Measurements from ENCODE around the gene NLRC5.
A peak's percentile ranks its signal among the peaks of the same experiment; 100 is the strongest.

NLRC5 gene
- 734 reads per million, percentile 99 among the genes with 10 or more reads in this experiment for total RNA-seq

GRCh38 chr16:56988948-56989945 lies at the start of gene NLRC5:
TSS of gene NLRC5 (plus strand) at chr16:56989557. CDS start at chr16:57020713, 31,156 bp downstream.
- peak; percentile 87 for DNase-seq

GRCh38 chr16:56939801-56940200 lies 49.6 kb upstream of the NLRC5 start:
- no peak for DNase-seq

- no peak for DNase-seq
Observed at GRCh38 chr16:56941092-56941491, 48.3 kb upstream of the NLRC5 start.

GRCh38 chr16:56941856-56942331 lies 47.5 kb upstream of the NLRC5 start:
- DNase-seq, result no peak

GRCh38 chr16:56943761-56944375 lies 45.5 kb upstream of the NLRC5 start:
- no peak for DNase-seq

- DNase-seq, result no peak
Observed at GRCh38 chr16:56944954-56945839, 44.2 kb upstream of the NLRC5 start.

- no peak for DNase-seq
Observed at GRCh38 chr16:56945847-56946527, 43.4 kb upstream of the NLRC5 start.

GRCh38 chr16:56946767-56947603 lies 42.4 kb upstream of the NLRC5 start:
- DNase-seq, result no peak

GRCh38 chr16:56947604-56947995 lies 41.8 kb upstream of the NLRC5 start:
- no peak for DNase-seq

- DNase-seq, result no peak
Observed at GRCh38 chr16:56948234-56948633, 41.1 kb upstream of the NLRC5 start.

GRCh38 chr16:56950051-56950450 lies 39.3 kb upstream of the NLRC5 start:
- DNase-seq, result no peak

- DNase-seq, result no peak
Observed at GRCh38 chr16:56950455-56950854, 38.9 kb upstream of the NLRC5 start.

- peak; percentile 25 for DNase-seq
Observed at GRCh38 chr16:56950881-56951771, 38.2 kb upstream of the NLRC5 start.

GRCh38 chr16:56953006-56953405 lies 36.4 kb upstream of the NLRC5 start:
- no peak for DNase-seq

GRCh38 chr16:56956076-56956475 lies 33.3 kb upstream of the NLRC5 start:
- no peak for DNase-seq

- DNase-seq, result no peak
Observed at GRCh38 chr16:56956756-56957155, 32.6 kb upstream of the NLRC5 start.

- no peak for DNase-seq
Observed at GRCh38 chr16:56960681-56961281, 28.6 kb upstream of the NLRC5 start.

GRCh38 chr16:56961386-56961785 lies 28.0 kb upstream of the NLRC5 start:
- no peak for DNase-seq

GRCh38 chr16:56961851-56962281 lies 27.5 kb upstream of the NLRC5 start, which contains the start of gene CETP:
TSS of gene CETP (plus strand) at chr16:56961950. CDS start at chr16:56961980, 30 bp downstream.
- no peak for DNase-seq

Data from effector CD4-positive, alpha-beta T cell (primary cell).